Measurements from ENCODE around the gene SDR39U1. TPM values are rescaled to one million over a fixed set of nuclear protein-coding genes. Genes with fewer than 3 reads are reported as not detected.

SDR39U1 gene
- total RNA-seq, 2 experiments from 2014 or later, result 43.6 to 55.5 TPM

DNA sequence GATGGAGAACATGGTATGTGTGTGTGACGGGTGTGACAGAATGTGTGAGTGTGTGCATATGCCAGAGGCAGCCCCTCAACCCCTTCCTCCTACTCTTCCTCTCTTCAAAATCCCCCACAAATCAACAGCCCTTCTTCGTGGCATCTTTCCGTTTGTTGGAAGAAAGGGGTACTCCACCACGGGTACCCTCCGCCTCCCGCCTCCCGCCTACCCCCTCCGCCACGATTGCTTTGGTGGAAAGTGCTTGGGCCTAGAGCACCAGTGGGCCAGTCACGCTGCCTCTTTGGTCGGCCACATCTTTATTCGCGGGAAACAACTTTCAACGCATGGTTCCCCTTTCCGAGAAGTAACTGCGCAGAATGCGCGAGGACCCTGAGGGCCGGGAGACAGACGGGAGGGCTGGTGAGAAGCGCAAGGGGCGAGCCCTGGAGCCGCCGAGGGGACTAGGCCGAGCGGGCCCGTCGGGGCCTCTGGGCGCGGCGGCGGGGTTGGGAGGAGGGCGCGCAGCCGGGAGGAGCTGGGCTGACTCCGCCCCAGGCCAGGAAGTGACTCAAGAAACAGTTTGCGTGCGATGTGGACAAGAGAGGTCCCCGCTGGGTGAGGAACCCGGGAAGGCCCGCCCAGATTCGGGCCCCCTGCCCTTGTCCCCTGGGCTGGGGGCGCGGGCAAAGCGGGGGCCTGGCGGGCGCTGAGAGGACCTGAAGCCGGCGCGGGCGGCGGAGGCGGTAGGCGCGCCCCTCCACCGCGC, 13.0 kb downstream of the SDR39U1 start, which contains the start of the genes CBLN3 and KHNYN:
Gene CBLN3 (minus strand): TSS at position 274 of the 748 bp plus-strand sequence. CDS start 614 bp downstream, outside the sequence.
Gene KHNYN (plus strand): TSS at position 560 of the 748 bp plus-strand sequence. CDS start 777 bp downstream, outside the sequence.
- POLR2A ChIA-PET, result interaction anchor here (1.0 to 7.8 kb wide), 19 partner anchors 7 to 269 kb away, joined by 3 to 82 read pairs (median 7); partner anchors contain the start of genes ADCY4, CIDEB, LTB4R and LTB4R2
- CTCF ChIA-PET, result interaction anchor here (2.4 to 11.4 kb wide), 10 partner anchors 8 to 188 kb away, joined by 9 to 454 read pairs (median 40); partner anchors contain the start of genes ADCY4, CIDEB, LTB4R and LTB4R2
- intact Hi-C loops (cut with micrococcal nuclease), result loop anchor here (5.0 to 10.0 kb wide), 2 partner anchors 62 to 185 kb away; partner anchors contain the start of genes NFATC4 and TINF2
- H3K9me3 Mint-ChIP-seq, result no peaks in the 10 kb centered on the region
- H3K27me3 Mint-ChIP-seq, result no peaks in the 10 kb centered on the region
- peaks cover 38% of the 10 kb centered on the region for H3K4me1 Mint-ChIP-seq (ENCODE audit: low read depth)
- peak; percentile 81 for ATAC-seq
- TF ChIP-seq, protein P1, sequence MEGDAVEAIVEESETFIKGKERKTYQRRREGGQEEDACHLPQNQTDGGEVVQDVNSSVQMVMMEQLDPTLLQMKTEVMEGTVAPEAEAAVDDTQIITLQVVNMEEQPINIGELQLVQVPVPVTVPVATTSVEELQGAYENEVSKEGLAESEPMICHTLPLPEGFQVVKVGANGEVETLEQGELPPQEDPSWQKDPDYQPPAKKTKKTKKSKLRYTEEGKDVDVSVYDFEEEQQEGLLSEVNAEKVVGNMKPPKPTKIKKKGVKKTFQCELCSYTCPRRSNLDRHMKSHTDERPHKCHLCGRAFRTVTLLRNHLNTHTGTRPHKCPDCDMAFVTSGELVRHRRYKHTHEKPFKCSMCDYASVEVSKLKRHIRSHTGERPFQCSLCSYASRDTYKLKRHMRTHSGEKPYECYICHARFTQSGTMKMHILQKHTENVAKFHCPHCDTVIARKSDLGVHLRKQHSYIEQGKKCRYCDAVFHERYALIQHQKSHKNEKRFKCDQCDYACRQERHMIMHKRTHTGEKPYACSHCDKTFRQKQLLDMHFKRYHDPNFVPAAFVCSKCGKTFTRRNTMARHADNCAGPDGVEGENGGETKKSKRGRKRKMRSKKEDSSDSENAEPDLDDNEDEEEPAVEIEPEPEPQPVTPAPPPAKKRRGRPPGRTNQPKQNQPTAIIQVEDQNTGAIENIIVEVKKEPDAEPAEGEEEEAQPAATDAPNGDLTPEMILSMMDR (IDR thresholded peaks at IDR 0.05), result no peak
- H3K27ac Mint-ChIP-seq, result peak within 1 kb of the TSS; percentile 97
- peak within 1 kb of the TSS; percentile 90 for H3K4me3 Mint-ChIP-seq
- H3K36me3 Mint-ChIP-seq (ENCODE audit: low read depth), result peaks cover 25% of the 10 kb centered on the region
- peak; percentile 90 for DNase-seq

DNA sequence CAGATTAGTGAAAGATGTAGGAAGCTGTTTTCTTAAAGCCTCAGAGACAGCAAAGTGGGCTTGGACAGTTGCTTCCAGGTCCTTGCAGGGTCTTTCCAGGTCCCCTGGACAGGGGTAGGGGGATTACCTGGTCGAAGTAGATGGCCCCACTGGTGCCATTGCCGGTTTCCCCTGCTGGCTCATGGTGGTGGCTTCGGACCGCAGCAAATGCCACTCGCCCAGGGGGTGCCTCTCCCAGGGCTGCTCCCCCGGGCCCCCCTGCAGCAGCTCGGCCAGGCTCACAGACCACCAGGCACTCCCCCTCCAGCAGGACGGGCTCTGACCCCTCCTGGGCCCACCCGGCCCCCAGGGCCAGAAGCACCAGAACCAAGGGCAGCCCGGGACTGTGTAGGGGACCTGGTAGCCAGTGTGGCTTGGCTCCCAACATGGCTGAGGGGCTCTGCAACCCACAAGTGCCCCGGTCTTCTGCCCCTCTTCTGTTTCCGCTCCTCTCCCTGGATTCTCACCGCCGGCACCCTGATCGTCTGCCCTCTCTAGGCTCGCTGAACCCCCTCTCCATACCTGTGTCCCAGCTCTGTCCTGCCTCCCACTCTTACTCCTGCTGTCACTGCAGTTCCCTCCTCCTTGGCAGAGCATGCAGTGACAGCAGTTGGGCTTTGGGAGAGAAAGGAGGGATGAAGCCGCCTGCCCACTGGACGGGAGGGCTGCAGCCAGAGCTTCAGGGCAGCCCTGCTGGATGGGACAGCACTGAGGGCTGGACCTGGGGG, 13.8 kb downstream of the SDR39U1 start:
- intact Hi-C loops (cut with micrococcal nuclease), result no loop called here
- no peak for DNase-seq
- POLR2A ChIA-PET, result interaction anchor here (1.0 to 7.8 kb wide), 6 partner anchors 8 to 121 kb away, joined by 3 to 82 read pairs (median 7); partner anchors contain the start of genes ADCY4, CIDEB, LTB4R and LTB4R2
- peak overlapping the region; percentile 90 for H3K4me3 Mint-ChIP-seq
- no peaks in the 10 kb centered on the region for H3K9me3 Mint-ChIP-seq
- H3K27me3 Mint-ChIP-seq, result no peaks in the 10 kb centered on the region
- peak overlapping the region; percentile 93 for H3K27ac Mint-ChIP-seq
- peaks cover 38% of the 10 kb centered on the region for H3K4me1 Mint-ChIP-seq (ENCODE audit: low read depth)
- TF ChIP-seq, protein P1 (IDR thresholded peaks at IDR 0.05), result no peak
- CTCF ChIA-PET, result interaction anchor here (0.7 to 11.4 kb wide), 4 partner anchors 8 to 92 kb away, joined by 3 to 454 read pairs (median 14); partner anchors contain the start of genes ADCY4 and RIPK3
- H3K36me3 Mint-ChIP-seq (ENCODE audit: low read depth), result peaks cover 25% of the 10 kb centered on the region
- ATAC-seq, result no peak

DNA sequence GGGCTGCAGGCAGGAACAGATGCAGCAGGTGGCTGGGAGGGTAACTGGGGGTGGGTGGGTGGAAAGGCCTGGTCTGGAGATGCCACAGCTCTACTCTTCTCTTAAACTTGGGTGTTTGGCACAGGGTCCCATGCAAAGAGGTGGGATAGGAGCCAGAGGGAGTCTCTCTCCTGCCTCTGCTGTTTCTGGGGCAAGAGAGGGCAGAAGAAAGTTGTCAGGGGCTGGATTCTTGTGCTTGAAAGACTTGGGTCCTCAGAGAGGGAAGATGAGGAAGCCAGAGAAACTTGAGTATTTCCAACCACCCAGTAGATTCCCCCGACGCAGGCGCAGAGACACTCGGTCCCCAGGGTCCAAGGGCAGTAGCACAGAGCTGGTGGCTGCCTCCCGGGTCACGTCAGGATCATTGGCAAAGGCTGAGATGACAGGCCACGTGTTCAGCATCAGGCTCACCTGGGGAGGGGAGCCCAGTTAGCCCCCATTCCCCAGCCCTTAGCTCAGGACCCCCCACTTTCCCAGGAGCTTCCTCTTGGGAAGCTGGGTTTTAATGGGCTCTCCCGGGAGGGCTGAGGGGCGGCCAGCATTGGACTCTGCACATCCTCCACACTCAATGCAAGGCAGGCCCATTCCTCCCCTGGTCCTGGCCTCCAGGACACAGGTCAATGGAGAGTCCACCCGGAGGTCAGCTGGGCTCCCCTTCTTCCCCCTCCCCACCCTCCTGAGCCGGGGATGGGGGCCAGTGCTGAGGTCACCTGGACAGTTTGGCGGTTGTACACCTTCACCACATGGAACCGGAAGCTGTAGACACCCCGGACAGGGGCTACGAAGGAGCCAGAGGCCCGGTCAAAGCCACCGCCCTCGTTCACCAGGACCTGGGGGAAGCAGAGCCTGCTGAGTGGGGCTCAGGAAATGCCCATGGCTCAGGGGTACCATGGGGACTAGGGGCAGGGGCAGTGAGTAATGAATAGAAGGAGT, 14.8 kb downstream of the SDR39U1 start:
- CTCF ChIA-PET, result interaction anchor here (1.1 to 11.4 kb wide), 5 partner anchors 9 to 320 kb away, joined by 3 to 454 read pairs (median 3); partner anchors contain the start of genes ADCY4 and RIPK3
- intact Hi-C loops (cut with micrococcal nuclease), result no loop called here
- Mint-ChIP-seq H3K4me3 (no peak overlapping the region), H3K4me1 (ENCODE audit: low read depth) (peaks cover 33% of the 10 kb centered on the region), H3K36me3 (ENCODE audit: low read depth) (peaks cover 16% of the 10 kb centered on the region), H3K27ac (no peak overlapping the region), H3K9me3 (no peaks in the 10 kb centered on the region), H3K27me3 (no peaks in the 10 kb centered on the region)
- DNase-seq (no peak), ATAC-seq (no peak)
- POLR2A ChIA-PET, result interaction anchor here (1.0 to 7.8 kb wide), 4 partner anchors 14 to 120 kb away, joined by 4 to 82 read pairs (median 40); partner anchors contain the start of genes ADCY4, CIDEB and SDR39U1
- TF ChIP-seq, protein P1 (IDR thresholded peaks at IDR 0.05), result no peak

DNA sequence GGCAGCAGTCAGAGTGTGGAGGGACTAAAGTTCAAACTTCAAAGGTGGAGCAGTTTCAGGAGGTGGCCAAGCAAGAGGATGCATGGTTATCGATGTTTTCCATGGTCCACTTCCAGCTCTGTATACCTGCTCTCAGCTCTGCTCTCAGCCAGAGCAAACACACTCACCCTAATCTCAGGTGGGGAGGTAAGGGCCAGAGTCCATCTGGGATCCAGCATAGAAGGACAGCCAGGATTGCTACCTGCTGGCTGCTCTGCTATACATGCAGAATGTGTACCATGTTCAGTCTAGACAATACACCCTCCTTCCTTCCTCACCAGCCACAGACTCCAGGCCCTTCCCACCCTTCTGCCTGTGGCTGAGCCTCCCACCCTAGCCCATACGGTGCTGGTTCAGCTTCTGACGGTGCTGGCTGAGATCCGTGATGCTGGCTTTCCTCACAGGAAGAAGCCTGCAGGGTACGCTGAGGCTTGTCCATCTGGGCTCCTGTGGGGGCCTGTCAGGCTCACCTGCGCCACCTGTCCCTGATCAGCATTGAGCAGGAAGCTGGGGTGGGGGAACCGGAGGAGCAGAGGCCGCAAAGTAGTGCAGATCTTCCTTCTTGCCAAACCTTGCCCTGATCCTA, 15.6 kb downstream of the SDR39U1 start:
- CTCF ChIA-PET, result interaction anchor here (1.1 to 11.4 kb wide), 6 partner anchors 9 to 319 kb away, joined by 3 to 454 read pairs (median 8); partner anchors contain the start of genes ADCY4 and RIPK3
- TF ChIP-seq, protein P1 (IDR thresholded peaks at IDR 0.05), result no peak
- Mint-ChIP-seq H3K4me1 (ENCODE audit: low read depth) (peaks cover 33% of the 10 kb centered on the region), H3K27me3 (no peaks in the 10 kb centered on the region), H3K36me3 (ENCODE audit: low read depth) (peaks cover 11% of the 10 kb centered on the region), H3K27ac (no peak overlapping the region), H3K9me3 (no peaks in the 10 kb centered on the region), H3K4me3 (no peak overlapping the region)
- DNase-seq, result no peak
- POLR2A ChIA-PET, result interaction anchor here (6.8 to 7.8 kb wide), 2 partner anchors 15 to 94 kb away, joined by 74 to 82 read pairs; partner anchors contain the start of genes ADCY4 and SDR39U1
- no peak for ATAC-seq
- intact Hi-C loops (cut with micrococcal nuclease), result no loop called here

Measured in activated CD8-positive, alpha-beta T cell treated with anti-CD3 and anti-CD28 coated beads for 36 hours (primary cell).